WTC11 (cell line): ENCODE measurements around the gene GNRHR. TPM values are rescaled to one million over a fixed set of nuclear protein-coding genes. Genes with fewer than 3 reads are reported as not detected.

Experiments
- ATAC-seq: fragments of 200-7000 bp; cut with Tn5 transposase; 2 replicates; pipeline ENCODE4 v1.10.0; 2021; ENCODE audit warnings: mild to moderate bottlenecking, moderate library complexity
- CTCF ChIA-PET: fragments of 300-600 bp; sonication (Branson Sonifier 250); formaldehyde crosslinking; loops from one replicate; lab custom pipeline; 2021; ENCODE audit warnings: antibody characterized with exemption; lab: Charles Lee
- POLR2A ChIA-PET: fragments of 350-600 bp; sonication (Branson Sonifier 250); formaldehyde crosslinking; loops from one replicate; lab custom pipeline; 2021; ENCODE audit warnings: antibody characterized with exemption; lab: Charles Lee
- DNase-seq: peaks from one replicate; pipeline ENCODE4 v3.0.0; 2021; ENCODE audit warnings: low spot score
- H3K27ac Mint-ChIP-seq: 2 replicates; pipeline ENCODE4 v1.8.0; 2021; ENCODE audit warnings: mixed read lengths
- H3K27me3 Mint-ChIP-seq: 2 replicates; pipeline ENCODE4 v1.8.0; 2021; ENCODE audit warnings: low read depth, mild to moderate bottlenecking, moderate library complexity, mixed read lengths
- H3K36me3 Mint-ChIP-seq: 2 replicates; pipeline ENCODE4 v1.8.0; 2021; ENCODE audit warnings: mixed read lengths
- H3K4me1 Mint-ChIP-seq: 2 replicates; pipeline ENCODE4 v1.8.0; 2022; ENCODE audit warnings: mixed read lengths
- H3K4me3 Mint-ChIP-seq: 2 replicates; pipeline ENCODE4 v1.8.0; 2021; ENCODE audit warnings: mild to moderate bottlenecking, moderate library complexity, mixed read lengths
- H3K9me3 Mint-ChIP-seq: 2 replicates; pipeline ENCODE4 v1.8.0; 2021; ENCODE audit warnings: mixed read lengths
- CREB1 ChIP-seq: sonication (generic); formaldehyde crosslinking; IDR thresholded peaks from 2 replicates; pipeline ENCODE4 v1.8.0; 2023; ENCODE audit warnings: mild to moderate bottlenecking, missing genetic modification reagents
- FOXK1 ChIP-seq: sonication (generic); formaldehyde crosslinking; IDR thresholded peaks from 2 replicates; pipeline ENCODE4 v1.8.0; 2022; ENCODE audit warnings: mild to moderate bottlenecking, moderate library complexity, missing genetic modification reagents
- GABPB1 ChIP-seq: sonication (generic); formaldehyde crosslinking; IDR thresholded peaks from 2 replicates; pipeline ENCODE4 v1.8.1; 2023; ENCODE audit warnings: mild to moderate bottlenecking, missing genetic modification reagents
- GRHL2 ChIP-seq: fragments of 250-450 bp; sonication (Bioruptor Pico); IDR thresholded peaks from 2 replicates; pipeline ENCODE4 v1.8.0; 2022; ENCODE audit warnings: mild to moderate bottlenecking, moderate library complexity; ENCODE audit not compliant: insufficient replicate concordance, severe bottlenecking
- MXD4 ChIP-seq: fragments of 250-450 bp; sonication (Bioruptor Pico); IDR thresholded peaks from 2 replicates; pipeline ENCODE4 v1.8.0; 2021; ENCODE audit warnings: mild to moderate bottlenecking, moderate library complexity, borderline replicate concordance
- NR2C2 ChIP-seq: sonication (generic); formaldehyde crosslinking; IDR thresholded peaks from 2 replicates; pipeline ENCODE4 v1.8.0; 2022; ENCODE audit warnings: mild to moderate bottlenecking, missing genetic modification reagents
- PRRX2 ChIP-seq: fragments of 250-450 bp; sonication (Bioruptor Pico); IDR thresholded peaks from 2 replicates; pipeline ENCODE4 v1.8.0; 2021; ENCODE audit warnings: mild to moderate bottlenecking
- total RNA-seq: library from RNA; stranded (reverse); gene quantifications from 3 replicates; pipeline ENCODE4 v1.2.3, GENCODE V29; 2021
- TF ChIP-seq, protein P1 (sequence below): sonication (generic); formaldehyde crosslinking; IDR thresholded peaks from 2 replicates; pipeline ENCODE4 v1.8.0; 2022; ENCODE audit warnings: mild to moderate bottlenecking, missing genetic modification reagents
- TF ChIP-seq, protein P2 (sequence below): fragments of 250-450 bp; sonication (Bioruptor Pico); IDR thresholded peaks from 2 replicates; pipeline ENCODE4 v1.9.0; 2021; ENCODE audit warnings: mild to moderate bottlenecking
- TF ChIP-seq, protein P3 (sequence below): sonication (generic); formaldehyde crosslinking; IDR thresholded peaks from 2 replicates; pipeline ENCODE4 v1.8.0; 2022; ENCODE audit warnings: missing genetic modification reagents
- TF ChIP-seq, protein P4 (sequence below): sonication (generic); formaldehyde crosslinking; IDR thresholded peaks from 2 replicates; pipeline ENCODE4 v1.8.1; 2022; ENCODE audit warnings: low read depth, missing genetic modification reagents, borderline replicate concordance
- TF ChIP-seq, protein P5 (sequence below): sonication (generic); formaldehyde crosslinking; IDR thresholded peaks from 2 replicates; pipeline ENCODE4 v1.8.1; 2023; ENCODE audit warnings: mild to moderate bottlenecking, moderate library complexity, missing genetic modification reagents
- TF ChIP-seq, protein P6 (sequence below): sonication (generic); formaldehyde crosslinking; conservative IDR thresholded peaks from 2 replicates; pipeline ENCODE4 v1.8.1; 2023; ENCODE audit warnings: mild to moderate bottlenecking, low read depth, missing genetic modification reagents, moderate library complexity

Gene GNRHR
- total RNA-seq, 1 experiment from 2014 or later, result not detected

DNA sequence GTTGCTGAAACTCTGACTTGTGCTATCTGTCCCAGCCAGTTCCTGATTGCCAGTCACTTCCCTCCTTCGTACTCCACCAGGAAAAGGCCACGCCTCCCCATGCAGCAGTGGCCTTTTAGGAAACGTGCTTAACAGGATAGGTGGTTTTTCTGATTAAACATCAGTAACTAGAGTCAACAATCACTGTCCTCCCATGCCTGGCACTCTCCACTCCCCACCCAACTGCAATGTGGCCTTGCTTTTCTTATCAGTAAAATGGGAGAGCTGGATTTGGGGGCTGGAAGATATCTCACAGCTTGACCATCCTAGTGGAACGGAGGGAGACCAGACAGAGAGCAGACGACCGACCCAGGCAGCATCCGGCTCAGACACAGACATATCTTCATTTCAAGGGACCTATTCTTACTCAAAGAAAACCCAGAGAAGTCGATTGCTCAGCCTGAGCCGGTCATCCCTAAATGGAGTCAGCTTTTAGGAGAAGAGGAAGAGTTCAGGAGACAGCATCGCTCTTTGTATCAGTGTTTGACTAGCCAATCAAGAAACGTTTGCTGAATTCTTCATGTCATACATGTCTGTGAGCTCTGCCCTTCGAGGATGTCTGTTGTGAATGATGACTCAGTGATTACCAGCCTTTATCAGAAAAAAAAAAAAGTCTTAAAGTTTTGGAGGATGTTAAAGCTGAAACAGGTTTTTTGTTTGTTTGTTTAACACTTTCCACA lies 40.5 kb downstream of the GNRHR start:
- ATAC-seq, result peak; percentile 9; the same call in 1 of the 2 replicates
- no peak overlapping the region for H3K4me3 Mint-ChIP-seq
- TF ChIP-seq, protein P1, sequence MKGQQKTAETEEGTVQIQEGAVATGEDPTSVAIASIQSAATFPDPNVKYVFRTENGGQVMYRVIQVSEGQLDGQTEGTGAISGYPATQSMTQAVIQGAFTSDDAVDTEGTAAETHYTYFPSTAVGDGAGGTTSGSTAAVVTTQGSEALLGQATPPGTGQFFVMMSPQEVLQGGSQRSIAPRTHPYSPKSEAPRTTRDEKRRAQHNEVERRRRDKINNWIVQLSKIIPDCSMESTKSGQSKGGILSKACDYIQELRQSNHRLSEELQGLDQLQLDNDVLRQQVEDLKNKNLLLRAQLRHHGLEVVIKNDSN, result no peak
- TF ChIP-seq GABPB1, result no peak
- TF ChIP-seq, protein P2, sequence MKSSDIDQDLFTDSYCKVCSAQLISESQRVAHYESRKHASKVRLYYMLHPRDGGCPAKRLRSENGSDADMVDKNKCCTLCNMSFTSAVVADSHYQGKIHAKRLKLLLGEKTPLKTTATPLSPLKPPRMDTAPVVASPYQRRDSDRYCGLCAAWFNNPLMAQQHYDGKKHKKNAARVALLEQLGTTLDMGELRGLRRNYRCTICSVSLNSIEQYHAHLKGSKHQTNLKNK (CRISPR knock-in tag), result no peak
- TF ChIP-seq MXD4 (CRISPR knock-in tag), result no peak
- TF ChIP-seq PRRX2 (CRISPR knock-in tag), result no peak
- TF ChIP-seq, protein P3, sequence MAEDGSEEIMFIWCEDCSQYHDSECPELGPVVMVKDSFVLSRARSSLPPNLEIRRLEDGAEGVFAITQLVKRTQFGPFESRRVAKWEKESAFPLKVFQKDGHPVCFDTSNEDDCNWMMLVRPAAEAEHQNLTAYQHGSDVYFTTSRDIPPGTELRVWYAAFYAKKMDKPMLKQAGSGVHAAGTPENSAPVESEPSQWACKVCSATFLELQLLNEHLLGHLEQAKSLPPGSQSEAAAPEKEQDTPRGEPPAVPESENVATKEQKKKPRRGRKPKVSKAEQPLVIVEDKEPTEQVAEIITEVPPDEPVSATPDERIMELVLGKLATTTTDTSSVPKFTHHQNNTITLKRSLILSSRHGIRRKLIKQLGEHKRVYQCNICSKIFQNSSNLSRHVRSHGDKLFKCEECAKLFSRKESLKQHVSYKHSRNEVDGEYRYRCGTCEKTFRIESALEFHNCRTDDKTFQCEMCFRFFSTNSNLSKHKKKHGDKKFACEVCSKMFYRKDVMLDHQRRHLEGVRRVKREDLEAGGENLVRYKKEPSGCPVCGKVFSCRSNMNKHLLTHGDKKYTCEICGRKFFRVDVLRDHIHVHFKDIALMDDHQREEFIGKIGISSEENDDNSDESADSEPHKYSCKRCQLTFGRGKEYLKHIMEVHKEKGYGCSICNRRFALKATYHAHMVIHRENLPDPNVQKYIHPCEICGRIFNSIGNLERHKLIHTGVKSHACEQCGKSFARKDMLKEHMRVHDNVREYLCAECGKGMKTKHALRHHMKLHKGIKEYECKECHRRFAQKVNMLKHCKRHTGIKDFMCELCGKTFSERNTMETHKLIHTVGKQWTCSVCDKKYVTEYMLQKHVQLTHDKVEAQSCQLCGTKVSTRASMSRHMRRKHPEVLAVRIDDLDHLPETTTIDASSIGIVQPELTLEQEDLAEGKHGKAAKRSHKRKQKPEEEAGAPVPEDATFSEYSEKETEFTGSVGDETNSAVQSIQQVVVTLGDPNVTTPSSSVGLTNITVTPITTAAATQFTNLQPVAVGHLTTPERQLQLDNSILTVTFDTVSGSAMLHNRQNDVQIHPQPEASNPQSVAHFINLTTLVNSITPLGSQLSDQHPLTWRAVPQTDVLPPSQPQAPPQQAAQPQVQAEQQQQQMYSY (CRISPR knock-in tag), result no peak
- TF ChIP-seq, protein P4, sequence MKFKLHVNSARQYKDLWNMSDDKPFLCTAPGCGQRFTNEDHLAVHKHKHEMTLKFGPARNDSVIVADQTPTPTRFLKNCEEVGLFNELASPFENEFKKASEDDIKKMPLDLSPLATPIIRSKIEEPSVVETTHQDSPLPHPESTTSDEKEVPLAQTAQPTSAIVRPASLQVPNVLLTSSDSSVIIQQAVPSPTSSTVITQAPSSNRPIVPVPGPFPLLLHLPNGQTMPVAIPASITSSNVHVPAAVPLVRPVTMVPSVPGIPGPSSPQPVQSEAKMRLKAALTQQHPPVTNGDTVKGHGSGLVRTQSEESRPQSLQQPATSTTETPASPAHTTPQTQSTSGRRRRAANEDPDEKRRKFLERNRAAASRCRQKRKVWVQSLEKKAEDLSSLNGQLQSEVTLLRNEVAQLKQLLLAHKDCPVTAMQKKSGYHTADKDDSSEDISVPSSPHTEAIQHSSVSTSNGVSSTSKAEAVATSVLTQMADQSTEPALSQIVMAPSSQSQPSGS (CRISPR knock-in tag), result no peak
- TF ChIP-seq CREB1 (CRISPR knock-in tag), result no peak
- no peak for TF ChIP-seq NR2C2 (CRISPR knock-in tag)
- TF ChIP-seq, protein P5, sequence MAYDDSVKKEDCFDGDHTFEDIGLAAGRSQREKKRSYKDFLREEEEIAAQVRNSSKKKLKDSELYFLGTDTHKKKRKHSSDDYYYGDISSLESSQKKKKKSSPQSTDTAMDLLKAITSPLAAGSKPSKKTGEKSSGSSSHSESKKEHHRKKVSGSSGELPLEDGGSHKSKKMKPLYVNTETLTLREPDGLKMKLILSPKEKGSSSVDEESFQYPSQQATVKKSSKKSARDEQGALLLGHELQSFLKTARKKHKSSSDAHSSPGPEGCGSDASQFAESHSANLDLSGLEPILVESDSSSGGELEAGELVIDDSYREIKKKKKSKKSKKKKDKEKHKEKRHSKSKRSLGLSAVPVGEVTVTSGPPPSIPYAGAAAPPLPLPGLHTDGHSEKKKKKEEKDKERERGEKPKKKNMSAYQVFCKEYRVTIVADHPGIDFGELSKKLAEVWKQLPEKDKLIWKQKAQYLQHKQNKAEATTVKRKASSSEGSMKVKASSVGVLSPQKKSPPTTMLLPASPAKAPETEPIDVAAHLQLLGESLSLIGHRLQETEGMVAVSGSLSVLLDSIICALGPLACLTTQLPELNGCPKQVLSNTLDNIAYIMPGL (CRISPR knock-in tag), result no peak
- TF ChIP-seq GRHL2, result no peak
- TF ChIP-seq FOXK1 (CRISPR knock-in tag), result no peak
- TF ChIP-seq, protein P6, sequence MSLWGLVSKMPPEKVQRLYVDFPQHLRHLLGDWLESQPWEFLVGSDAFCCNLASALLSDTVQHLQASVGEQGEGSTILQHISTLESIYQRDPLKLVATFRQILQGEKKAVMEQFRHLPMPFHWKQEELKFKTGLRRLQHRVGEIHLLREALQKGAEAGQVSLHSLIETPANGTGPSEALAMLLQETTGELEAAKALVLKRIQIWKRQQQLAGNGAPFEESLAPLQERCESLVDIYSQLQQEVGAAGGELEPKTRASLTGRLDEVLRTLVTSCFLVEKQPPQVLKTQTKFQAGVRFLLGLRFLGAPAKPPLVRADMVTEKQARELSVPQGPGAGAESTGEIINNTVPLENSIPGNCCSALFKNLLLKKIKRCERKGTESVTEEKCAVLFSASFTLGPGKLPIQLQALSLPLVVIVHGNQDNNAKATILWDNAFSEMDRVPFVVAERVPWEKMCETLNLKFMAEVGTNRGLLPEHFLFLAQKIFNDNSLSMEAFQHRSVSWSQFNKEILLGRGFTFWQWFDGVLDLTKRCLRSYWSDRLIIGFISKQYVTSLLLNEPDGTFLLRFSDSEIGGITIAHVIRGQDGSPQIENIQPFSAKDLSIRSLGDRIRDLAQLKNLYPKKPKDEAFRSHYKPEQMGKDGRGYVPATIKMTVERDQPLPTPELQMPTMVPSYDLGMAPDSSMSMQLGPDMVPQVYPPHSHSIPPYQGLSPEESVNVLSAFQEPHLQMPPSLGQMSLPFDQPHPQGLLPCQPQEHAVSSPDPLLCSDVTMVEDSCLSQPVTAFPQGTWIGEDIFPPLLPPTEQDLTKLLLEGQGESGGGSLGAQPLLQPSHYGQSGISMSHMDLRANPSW (CRISPR knock-in tag), result no peak
- CTCF ChIA-PET, result interaction anchor here (1.0 to 5.0 kb wide), 5 partner anchors 8 to 205 kb away, joined by 3 to 27 read pairs (median 10); partner anchors contain the start of gene UBA6
- DNase-seq, result no peak
- H3K27me3 Mint-ChIP-seq, result no peaks in the 10 kb centered on the region
- POLR2A ChIA-PET, result interaction anchor here (1.4 kb wide), 1 partner anchor 13 kb away, joined by 4 read pairs; the partner anchor contains the start of gene UBA6
- H3K27ac Mint-ChIP-seq, result peak overlapping the region; percentile 12; the same call in 1 of the 2 replicates
- H3K4me1 Mint-ChIP-seq, result peaks cover 43% of the 10 kb centered on the region
- H3K9me3 Mint-ChIP-seq, result no peaks in the 10 kb centered on the region
- peaks cover 19% of the 10 kb centered on the region for H3K36me3 Mint-ChIP-seq
